Mucosa of descending colon (tissue), 3 donors: ENCODE results near the gene RTN4R. TPM values are rescaled to one million over a fixed set of nuclear protein-coding genes. Genes with fewer than 3 reads are reported as not detected.

Experiments used
- ATAC-seq: fragments of 200-7000 bp; cut with Tn5 transposase; one replicate; pipeline ENCODE4 v1.9.1; 2020; ENCODE audit warnings: mild to moderate bottlenecking, moderate library complexity
- DNase-seq, 3 donors: peaks; one replicate each; pipeline ENCODE4 v3.0.0-alpha.2; 2020
- H3K36me3 ChIP-seq: fragments of 200-600 bp; one replicate; pipeline ENCODE4 v1.8.0; 2021; ENCODE audit warnings: low read depth, mild to moderate bottlenecking
- H3K4me1 ChIP-seq: fragments of 200-600 bp; one replicate; pipeline ENCODE4 v1.8.0; 2021; ENCODE audit warnings: low read depth, mild to moderate bottlenecking
- H3K4me3 ChIP-seq: fragments of 200-600 bp; one replicate; pipeline ENCODE4 v1.8.0; 2021; ENCODE audit warnings: mild to moderate bottlenecking
- H3K9me3 ChIP-seq: fragments of 200-600 bp; one replicate; pipeline ENCODE4 v1.8.0; 2021; ENCODE audit warnings: mild to moderate bottlenecking
- CTCF ChIP-seq: fragments of 200-600 bp; IDR thresholded peaks from one replicate; pipeline ENCODE4 v1.8.0; 2022; ENCODE audit warnings: antibody characterized with exemption, mild to moderate bottlenecking
- intact Hi-C, 2 donors: fragments of 100-400 bp; cut with DNase I in 1 of 2; cut with micrococcal nuclease in 1 of 2; formaldehyde crosslinking; loops; one replicate each; pipeline versions ENCODE4 v1.11.0 to v1.11.1; 2022; cut with DNase I, micrococcal nuclease
- total RNA-seq, 3 donors: library from RNA; stranded (reverse); fragmentation: NEBNext Ultra II Directional in 2 of 3; extraction: Animal tissue kit (Norgen Biotek cat#: 25700) in 2 of 3; gene quantifications; one replicate each; pipeline versions ENCODE4 v1.2.1 to v1.2.4, GENCODE V29; 2021 to 2023
- donor health status: DM: no; HTN: no; CAD: no; lungs with moderate emphysema.
- donor health status: DM: no; HTN: no; CAD: no.
- donor health status: DM: no; HTN: yes; CAD: no.

The RTN4R gene
- total RNA-seq, 3 donors from 2014 or later, result 1.6 to 3.5 (median 2.5) TPM

- Histone ChIP-seq H3K9me3 (no peaks in the 10 kb centered on the region), H3K4me3 (no peak overlapping the region), H3K36me3 (no peaks in the 10 kb centered on the region), H3K4me1 (peaks cover 10% of the 10 kb centered on the region)
- DNase-seq (peak in 1 of 3 donors; percentile 38), ATAC-seq (no peak)
- intact Hi-C loops, result no loop called here
- no peak for TF ChIP-seq CTCF
Observed at GRCh38 chr22:20302438-20303228, 34.5 kb upstream of the RTN4R start.

- intact Hi-C loops, result no loop called here
- Histone ChIP-seq H3K4me3 (no peak overlapping the region), H3K4me1 (peaks cover 10% of the 10 kb centered on the region), H3K36me3 (no peaks in the 10 kb centered on the region), H3K9me3 (no peaks in the 10 kb centered on the region)
- ATAC-seq, result peak; percentile 56
- no peak for DNase-seq
- no peak for TF ChIP-seq CTCF
Observed at GRCh38 chr22:20299746-20300136, 31.6 kb upstream of the RTN4R start.

GRCh38 chr22:20298803-20299745, 31.0 kb upstream of the RTN4R start:
- DNase-seq (peak; percentile 91 to 94 (median 91)), ATAC-seq (peak; percentile 92)
- no peak for TF ChIP-seq CTCF
- Histone ChIP-seq H3K36me3 (no peaks in the 10 kb centered on the region), H3K9me3 (no peaks in the 10 kb centered on the region), H3K4me3 (no peak overlapping the region), H3K4me1 (peaks cover 10% of the 10 kb centered on the region)
- intact Hi-C loops, result no loop called here

GRCh38 chr22:20298110-20298802, 30.1 kb upstream of the RTN4R start:
- peaks cover 10% of the 10 kb centered on the region for H3K4me1 ChIP-seq
- DNase-seq (peak in 1 of 3 donors; percentile 10), ATAC-seq (no peak)
- intact Hi-C loops, result no loop called here
- H3K36me3 ChIP-seq, result no peaks in the 10 kb centered on the region
- H3K4me3 ChIP-seq, result no peak overlapping the region
- no peaks in the 10 kb centered on the region for H3K9me3 ChIP-seq
- no peak for TF ChIP-seq CTCF

- TF ChIP-seq CTCF, result no peak
- Histone ChIP-seq H3K36me3 (no peaks in the 10 kb centered on the region), H3K4me1 (peaks cover 10% of the 10 kb centered on the region), H3K9me3 (no peaks in the 10 kb centered on the region), H3K4me3 (no peak overlapping the region)
- intact Hi-C loops, result no loop called here
- ATAC-seq (no peak), DNase-seq (no peak)
Observed at GRCh38 chr22:20297414-20298109, 29.4 kb upstream of the RTN4R start.
